Immature natural killer cell (primary cell): ENCODE measurements around the gene C4orf33. TPM values are rescaled to one million over a fixed set of nuclear protein-coding genes. Genes with fewer than 3 reads are reported as not detected.
"Not testable (repeated sequence)": the region's sequence is repeated elsewhere in the genome, so short reads cannot be mapped to it uniquely, and the experiment has no call there.

Experiments
- DNase-seq, 3 donors: peaks; one replicate each; pipeline ENCODE4 v3.0.0; 2022; ENCODE audit warnings: mixed read lengths in 1 of 3
- H3K27ac Mint-ChIP-seq, 6 donors: one replicate each; pipeline ENCODE4 v1.8.0; 2020; ENCODE audit warnings: mixed read lengths in 6 of 6, mild to moderate bottlenecking in 5 of 6, inconsistent platforms in 4 of 6, moderate library complexity in 3 of 6
- H3K27me3 Mint-ChIP-seq, 3 donors: one replicate each; pipeline ENCODE4 v1.8.0; 2020 to 2021; ENCODE audit warnings: low read depth in 3 of 3, mild to moderate bottlenecking in 3 of 3, mixed read lengths in 3 of 3, moderate library complexity in 3 of 3, inconsistent platforms in 1 of 3
- H3K36me3 Mint-ChIP-seq, 3 donors: one replicate each; pipeline ENCODE4 v1.8.0; 2020; ENCODE audit warnings: mixed read lengths in 3 of 3, inconsistent platforms in 2 of 3, mild to moderate bottlenecking in 2 of 3
- H3K4me1 Mint-ChIP-seq, 2 donors: one replicate each; pipeline ENCODE4 v1.8.0; 2020; ENCODE audit warnings: inconsistent platforms in 2 of 2, mild to moderate bottlenecking in 2 of 2, mixed read lengths in 2 of 2, moderate library complexity in 1 of 2
- H3K4me3 Mint-ChIP-seq, 5 donors: one replicate each; pipeline ENCODE4 v1.8.0; 2020; ENCODE audit warnings: mild to moderate bottlenecking in 5 of 5, mixed read lengths in 5 of 5, inconsistent platforms in 3 of 5, moderate library complexity in 3 of 5
- H3K9me3 Mint-ChIP-seq, 6 donors: one replicate each; pipeline ENCODE4 v1.8.0; 2020; ENCODE audit warnings: mild to moderate bottlenecking in 6 of 6, mixed read lengths in 6 of 6, inconsistent platforms in 4 of 6, moderate library complexity in 3 of 6
- polyA plus RNA-seq, 3 donors: library from polyadenylated mRNA; unstranded; fragments of 300-500 nt; fragmentation: Illumina TruSeq; gene quantifications; one replicate each; pipeline ENCODE4 v1.2.3, GENCODE V29; 2021

C4orf33 gene
- polyA plus RNA-seq: 10 to 100 TPM in 2 of 3 donors, 1 to 10 TPM in 1; 9.4 to 22.6 (median 16.7) TPM

GRCh38 chr4:129095811-129096454 lies at the start of gene C4orf33:
Gene C4orf33 (plus strand): TSS chr4:129096152. CDS start chr4:129102611, 6,459 bp downstream.
- Mint-ChIP-seq H3K36me3 (peaks cover 0 to 3% (median 0%) of the 10 kb centered on the region in 3 donors), H3K4me3 (peak within 1 kb of the TSS; percentile 88 to 99 (median 97)), H3K27ac (peak within 1 kb of the TSS in 5 of 6 donors; percentile 39 to 100 (median 97)), H3K27me3 (peaks cover 3 to 7% (median 4%) of the 10 kb centered on the region in 3 donors), H3K9me3 (no peaks in the 10 kb centered on the region), H3K4me1 (peaks cover 9 to 29% of the 10 kb centered on the region in 2 donors)
- DNase-seq: peak; percentile 74 to 76 (median 75)

DNA sequence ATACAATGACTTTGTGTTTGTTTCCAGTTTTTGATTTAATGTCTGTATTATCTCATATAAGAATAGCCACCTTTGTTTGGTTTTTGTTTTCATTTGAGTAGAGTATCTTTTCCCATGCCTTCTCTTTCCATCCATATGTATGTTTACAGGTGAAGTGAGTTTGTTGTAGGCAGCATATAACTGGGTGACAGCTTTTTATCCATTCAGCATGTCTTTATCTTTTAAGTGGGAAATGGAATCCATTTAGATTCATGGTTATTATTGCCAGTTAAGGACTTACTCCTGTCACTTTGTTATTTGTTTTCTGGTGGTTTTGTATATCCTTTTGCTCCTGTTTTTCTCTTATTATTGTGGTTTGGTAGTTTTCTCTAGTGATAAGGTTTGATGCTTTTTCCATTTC lies 36.9 kb upstream of the C4orf33 start:
- Mint-ChIP-seq H3K27me3 (no peaks in the 10 kb centered on the region), H3K9me3 (peaks cover 58 to 93% (median 82%) of the 10 kb centered on the region in 6 donors), H3K4me3 (no peak overlapping the region), H3K27ac (no peak overlapping the region), H3K36me3 (peaks cover 58 to 70% (median 68%) of the 10 kb centered on the region in 3 donors), H3K4me1 (no peaks in the 10 kb centered on the region)
- DNase-seq: no peak

DNA sequence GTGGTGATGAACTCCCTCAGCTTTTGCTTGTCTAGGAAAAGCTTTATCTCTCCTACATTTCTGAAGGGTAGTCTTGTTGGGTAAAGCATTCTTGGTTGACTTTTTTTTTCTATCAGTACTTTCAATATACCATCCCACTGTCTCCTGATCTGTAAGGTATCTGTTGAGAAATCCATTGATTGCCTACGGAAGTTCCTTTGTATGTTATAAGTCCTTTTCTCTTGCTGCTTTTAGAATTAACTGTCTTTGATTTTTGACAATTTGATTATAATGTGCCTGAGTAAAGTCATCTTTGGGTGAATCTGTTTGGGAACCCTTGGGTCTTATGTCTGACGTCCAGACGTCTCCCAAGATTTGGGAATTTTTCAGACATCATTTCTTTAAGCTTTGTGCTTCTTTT lies 33.4 kb upstream of the C4orf33 start:
- Mint-ChIP-seq H3K27ac (no peak overlapping the region), H3K36me3 (peaks cover 46 to 61% (median 56%) of the 10 kb centered on the region in 3 donors), H3K4me1 (peaks cover 0 to 7% of the 10 kb centered on the region in 2 donors), H3K4me3 (no peak overlapping the region), H3K9me3 (peaks cover 49 to 66% (median 60%) of the 10 kb centered on the region in 6 donors), H3K27me3 (no peaks in the 10 kb centered on the region)
- DNase-seq: no peak

DNA sequence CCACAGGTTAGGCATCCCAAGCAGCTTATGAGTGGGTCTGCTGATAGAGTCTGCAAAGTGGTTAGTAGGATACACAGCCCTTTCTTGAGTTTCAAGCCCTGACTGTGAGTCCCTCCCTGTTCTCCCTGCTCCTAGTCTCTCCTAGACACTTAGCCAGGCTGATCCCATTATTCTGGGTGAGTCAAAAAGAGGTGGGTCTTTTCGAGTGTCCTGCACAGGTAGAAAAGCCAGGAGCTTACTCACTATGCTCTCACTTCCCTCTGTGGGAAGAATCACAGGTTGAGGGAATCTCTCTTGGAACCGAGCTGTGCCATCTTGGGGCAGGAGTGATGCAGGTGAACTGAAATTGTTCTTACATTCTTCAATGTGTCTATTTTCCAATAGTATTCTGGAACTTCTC lies 32.3 kb upstream of the C4orf33 start:
- Mint-ChIP-seq H3K36me3 (peaks cover 51 to 59% (median 57%) of the 10 kb centered on the region in 3 donors), H3K4me1 (peaks cover 0 to 7% of the 10 kb centered on the region in 2 donors), H3K9me3 (peaks cover 42 to 65% (median 54%) of the 10 kb centered on the region in 6 donors), H3K4me3 (no peak overlapping the region), H3K27me3 (no peaks in the 10 kb centered on the region), H3K27ac (no peak overlapping the region)
- no peak for DNase-seq

DNA sequence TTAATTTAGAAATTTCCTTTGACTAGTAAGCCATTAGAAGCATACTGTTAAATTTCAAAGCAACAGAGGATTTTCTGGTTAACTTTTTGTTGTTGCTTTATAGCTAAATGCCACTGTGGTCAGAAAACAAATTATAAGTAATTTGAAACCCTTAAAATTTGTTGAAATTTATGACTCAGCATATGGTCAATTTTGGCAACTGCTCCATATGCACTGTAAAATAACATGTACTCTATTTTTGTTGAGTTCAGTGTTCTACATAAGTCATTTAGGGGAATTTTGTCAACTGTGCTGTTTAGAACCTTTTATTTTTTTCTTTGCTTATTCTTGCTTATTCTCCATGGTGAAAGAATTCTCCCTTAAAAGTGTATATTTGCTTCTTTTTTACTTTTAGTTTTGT lies 31.2 kb upstream of the C4orf33 start:
- H3K36me3 Mint-ChIP-seq: peaks cover 47 to 50% (median 49%) of the 10 kb centered on the region in 3 donors
- no peak overlapping the region for H3K4me3 Mint-ChIP-seq
- H3K27ac Mint-ChIP-seq: no peak overlapping the region
- DNase-seq: no peak
- H3K9me3 Mint-ChIP-seq: peaks cover 38 to 60% (median 44%) of the 10 kb centered on the region in 6 donors
- peaks cover 0 to 9% of the 10 kb centered on the region in 2 donors for H3K4me1 Mint-ChIP-seq
- peaks cover 0 to 1% (median 0%) of the 10 kb centered on the region in 3 donors for H3K27me3 Mint-ChIP-seq

GRCh38 chr4:129069537-129069936 lies 26.4 kb upstream of the C4orf33 start:
- DNase-seq, H3K27ac Mint-ChIP-seq, H3K27me3 Mint-ChIP-seq, H3K4me3 Mint-ChIP-seq: not testable (repeated sequence)
- peaks cover 0 to 13% (median 5%) of the 10 kb centered on the region in 6 donors for H3K9me3 Mint-ChIP-seq
- peaks cover 0 to 37% of the 10 kb centered on the region in 2 donors for H3K4me1 Mint-ChIP-seq
- H3K36me3 Mint-ChIP-seq: peaks cover 28 to 38% (median 33%) of the 10 kb centered on the region in 3 donors

GRCh38 chr4:129077326-129077725 lies 18.6 kb upstream of the C4orf33 start:
- no peak for DNase-seq
- Mint-ChIP-seq H3K27me3 (no peaks in the 10 kb centered on the region), H3K9me3 (peaks cover 0 to 12% (median 9%) of the 10 kb centered on the region in 6 donors), H3K27ac (no peak overlapping the region), H3K4me3 (no peak overlapping the region), H3K4me1 (peaks cover 5 to 31% of the 10 kb centered on the region in 2 donors), H3K36me3 (peaks cover 46 to 62% (median 60%) of the 10 kb centered on the region in 3 donors)

GRCh38 chr4:129080129-129080528 lies 15.8 kb upstream of the C4orf33 start:
- no peaks in the 10 kb centered on the region for H3K27me3 Mint-ChIP-seq

GRCh38 chr4:129082302-129082701 lies 13.7 kb upstream of the C4orf33 start:
- H3K27me3 Mint-ChIP-seq: no peaks in the 10 kb centered on the region
- H3K4me1 Mint-ChIP-seq: peaks cover 12 to 57% of the 10 kb centered on the region in 2 donors
- H3K4me3 Mint-ChIP-seq: no peak overlapping the region
- DNase-seq: no peak
- H3K27ac Mint-ChIP-seq: peak overlapping the region in 1 of 6 donors; percentile 26
- peaks cover 0 to 12% (median 7%) of the 10 kb centered on the region in 6 donors for H3K9me3 Mint-ChIP-seq
- H3K36me3 Mint-ChIP-seq: peaks cover 25 to 41% (median 37%) of the 10 kb centered on the region in 3 donors

More at GRCh38 chr4:129080129-129080528, 15.8 kb upstream of the C4orf33 start:
- H3K27ac Mint-ChIP-seq: peak overlapping the region in 1 of 6 donors; percentile 20
- peaks cover 8 to 38% of the 10 kb centered on the region in 2 donors for H3K4me1 Mint-ChIP-seq
- peaks cover 26 to 41% (median 41%) of the 10 kb centered on the region in 3 donors for H3K36me3 Mint-ChIP-seq
- peaks cover 0 to 12% (median 7%) of the 10 kb centered on the region in 6 donors for H3K9me3 Mint-ChIP-seq
- DNase-seq: no peak
- H3K4me3 Mint-ChIP-seq: no peak overlapping the region

DNA sequence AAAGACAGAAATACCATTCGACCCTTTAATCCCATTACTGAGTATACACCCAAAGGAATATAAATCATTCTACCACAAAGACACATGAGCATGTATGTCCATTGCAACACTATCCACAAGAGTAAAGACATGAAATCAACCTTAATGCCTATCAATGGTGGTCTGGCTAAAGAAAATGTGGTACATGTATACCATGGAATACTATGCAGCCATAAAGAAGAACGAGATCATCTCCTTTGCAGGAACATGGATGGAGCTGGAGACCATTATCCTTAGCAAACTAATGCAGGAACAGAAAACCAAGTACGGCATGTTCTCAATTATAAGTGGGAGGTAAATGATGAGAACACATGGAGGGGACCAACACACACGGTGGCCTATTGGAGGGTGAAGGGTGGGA lies 10.5 kb upstream of the C4orf33 start:
- H3K9me3 Mint-ChIP-seq: peaks cover 0 to 6% (median under 1%) of the 10 kb centered on the region in 6 donors
- DNase-seq: no peak
- peak overlapping the region in 1 of 6 donors; percentile 19 for H3K27ac Mint-ChIP-seq
- peaks cover 24 to 53% of the 10 kb centered on the region in 2 donors for H3K4me1 Mint-ChIP-seq
- no peaks in the 10 kb centered on the region for H3K27me3 Mint-ChIP-seq
- H3K4me3 Mint-ChIP-seq: no peak overlapping the region
- peaks cover 10 to 20% (median 16%) of the 10 kb centered on the region in 3 donors for H3K36me3 Mint-ChIP-seq

DNA sequence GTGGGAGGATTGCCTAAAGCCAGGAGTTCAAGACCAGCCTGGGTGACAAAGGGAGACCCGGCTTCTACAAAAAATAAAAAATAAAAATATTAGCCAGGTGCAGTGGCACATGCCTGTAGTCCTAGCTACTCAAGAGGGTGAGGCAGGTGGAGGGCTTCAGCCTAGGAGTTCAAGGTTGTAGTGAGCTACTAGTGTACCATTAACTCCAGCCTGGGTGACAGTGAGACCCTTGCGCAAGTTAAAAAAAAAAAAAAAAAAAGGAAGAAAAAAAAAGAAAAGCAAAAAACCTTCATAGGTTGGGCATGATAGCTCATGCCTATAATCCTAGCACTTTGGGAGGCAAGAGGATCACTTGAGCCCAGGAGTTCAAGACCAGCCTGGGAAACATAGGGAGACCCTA lies 8.4 kb upstream of the C4orf33 start:
- Mint-ChIP-seq H3K27me3 (no peaks in the 10 kb centered on the region), H3K27ac (no peak overlapping the region), H3K4me3 (no peak overlapping the region), H3K36me3 (peaks cover 0 to 5% (median 4%) of the 10 kb centered on the region in 3 donors), H3K4me1 (peaks cover 21 to 40% of the 10 kb centered on the region in 2 donors), H3K9me3 (no peaks in the 10 kb centered on the region)
- no peak for DNase-seq

DNA sequence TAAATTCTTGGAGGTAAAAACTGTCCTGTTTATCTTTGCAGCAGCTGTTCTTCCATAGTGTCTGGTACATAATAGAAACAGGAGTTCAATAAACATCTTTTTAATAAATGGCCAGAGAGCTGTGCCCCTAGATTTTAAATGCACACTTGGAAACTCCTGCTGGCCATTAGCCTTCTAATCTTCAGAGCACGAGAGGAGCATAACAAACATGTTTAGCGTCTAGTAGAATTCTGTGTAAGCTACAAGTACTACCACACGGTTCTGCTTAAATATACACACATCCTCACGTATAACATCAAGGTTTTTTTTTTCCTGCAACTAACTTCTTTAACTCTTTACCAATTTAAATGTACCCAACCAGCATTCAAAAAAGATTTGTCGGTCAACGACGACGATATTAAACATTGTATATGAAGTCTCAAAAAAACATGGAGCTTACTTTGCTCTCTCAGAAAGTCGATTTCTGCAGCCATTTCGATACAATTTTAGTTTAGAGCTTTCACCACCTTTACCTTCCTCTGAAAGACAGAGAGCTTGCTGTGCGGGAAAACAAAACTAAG lies 3.2 kb upstream of the C4orf33 start:
- Mint-ChIP-seq H3K27me3 (peaks cover 0 to 7% (median 3%) of the 10 kb centered on the region in 3 donors), H3K9me3 (no peaks in the 10 kb centered on the region), H3K4me3 (no peak overlapping the region), H3K27ac (no peak overlapping the region), H3K4me1 (peaks cover 7 to 43% of the 10 kb centered on the region in 2 donors), H3K36me3 (no peaks in the 10 kb centered on the region)
- peak in 2 of 3 donors; percentile 3 to 10 for DNase-seq

- H3K27me3 Mint-ChIP-seq: peaks cover 3 to 7% (median 3%) of the 10 kb centered on the region in 3 donors
- peak within 1 kb of the TSS in 1 of 6 donors; percentile 93 for H3K27ac Mint-ChIP-seq
- H3K4me3 Mint-ChIP-seq: peak within 1 kb of the TSS; percentile 15 to 50 (median 27)
- no peaks in the 10 kb centered on the region for H3K36me3 Mint-ChIP-seq
- peak; percentile 96 to 97 (median 96) for DNase-seq
- H3K9me3 Mint-ChIP-seq: no peaks in the 10 kb centered on the region
- peaks cover 9 to 43% of the 10 kb centered on the region in 2 donors for H3K4me1 Mint-ChIP-seq
Measured at GRCh38 chr4:129093191-129093920, 2.6 kb upstream of the C4orf33 start, which contains the start of gene SCLT1. Gene SCLT1 (minus strand): TSS chr4:129093539. CDS start chr4:129093103, 436 bp downstream.
